PC-9 (cell line): ENCODE measurements around the gene IL22RA2.

Source experiments
- EZH2 ChIP-seq: fragments of 200-600 bp; sonication (generic); IDR thresholded peaks from 2 replicates; pipeline ENCODE4 v1.8.0; 2017; ENCODE audit warnings: antibody characterized with exemption, low read depth
- TF ChIP-seq, protein P1 (sequence below): fragments of 200-600 bp; sonication (generic); conservative IDR thresholded peaks from 2 replicates; pipeline ENCODE4 v1.6.1; 2017; ENCODE audit warnings: mixed run types, antibody characterized with exemption, mild to moderate bottlenecking, moderate library complexity

DNA sequence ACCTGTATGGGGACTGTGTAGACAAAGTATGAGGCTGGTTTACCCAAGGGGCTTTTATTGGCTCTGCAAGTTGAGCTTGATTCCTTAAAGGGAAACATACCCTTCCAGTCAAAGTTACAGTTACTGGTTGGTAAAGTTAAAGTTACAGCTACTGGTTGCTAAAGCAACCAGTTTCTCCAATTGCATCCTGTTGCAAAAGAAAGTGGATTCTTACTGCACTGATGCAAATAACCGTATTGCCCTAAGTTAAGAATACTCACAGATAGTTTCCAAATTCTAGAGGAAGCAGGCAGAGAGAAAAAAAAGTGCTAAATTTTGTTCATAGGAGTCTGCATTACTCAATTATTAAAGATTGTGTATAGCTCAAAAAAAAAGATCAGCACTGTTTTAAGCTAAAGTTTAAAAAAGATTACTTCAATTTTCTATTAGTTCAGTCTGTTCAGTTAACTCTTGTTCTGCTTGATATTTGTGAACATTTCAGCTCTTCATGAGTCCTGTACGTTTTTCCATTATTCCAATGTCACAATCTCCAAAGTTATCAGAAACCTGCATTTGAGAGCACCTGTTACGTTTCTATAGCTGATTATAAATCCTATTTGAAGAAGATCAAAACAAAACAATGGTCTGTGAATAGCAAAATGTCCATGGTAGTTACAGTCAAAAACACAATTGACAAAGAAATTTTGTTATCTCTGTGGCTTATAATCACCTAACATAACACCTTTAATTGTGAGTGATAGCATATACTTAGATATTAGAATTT, 8.6 kb upstream of the IL22RA2 start:
- TF ChIP-seq, protein P1, sequence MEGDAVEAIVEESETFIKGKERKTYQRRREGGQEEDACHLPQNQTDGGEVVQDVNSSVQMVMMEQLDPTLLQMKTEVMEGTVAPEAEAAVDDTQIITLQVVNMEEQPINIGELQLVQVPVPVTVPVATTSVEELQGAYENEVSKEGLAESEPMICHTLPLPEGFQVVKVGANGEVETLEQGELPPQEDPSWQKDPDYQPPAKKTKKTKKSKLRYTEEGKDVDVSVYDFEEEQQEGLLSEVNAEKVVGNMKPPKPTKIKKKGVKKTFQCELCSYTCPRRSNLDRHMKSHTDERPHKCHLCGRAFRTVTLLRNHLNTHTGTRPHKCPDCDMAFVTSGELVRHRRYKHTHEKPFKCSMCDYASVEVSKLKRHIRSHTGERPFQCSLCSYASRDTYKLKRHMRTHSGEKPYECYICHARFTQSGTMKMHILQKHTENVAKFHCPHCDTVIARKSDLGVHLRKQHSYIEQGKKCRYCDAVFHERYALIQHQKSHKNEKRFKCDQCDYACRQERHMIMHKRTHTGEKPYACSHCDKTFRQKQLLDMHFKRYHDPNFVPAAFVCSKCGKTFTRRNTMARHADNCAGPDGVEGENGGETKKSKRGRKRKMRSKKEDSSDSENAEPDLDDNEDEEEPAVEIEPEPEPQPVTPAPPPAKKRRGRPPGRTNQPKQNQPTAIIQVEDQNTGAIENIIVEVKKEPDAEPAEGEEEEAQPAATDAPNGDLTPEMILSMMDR: no peak
- TF ChIP-seq EZH2: no peak
